ENCODE measurements around the gene GSS.

- TF ChIP-seq CTCF (IDR thresholded peaks at IDR 0.05), result no peak
- no peak for TF ChIP-seq EP300 (IDR thresholded peaks at IDR 0.05)
- no peak for TF ChIP-seq POLR2A (IDR thresholded peaks at IDR 0.05)
- TF ChIP-seq POLR2AphosphoS5 (IDR thresholded peaks at IDR 0.05), result no peak
Observed at GRCh38 chr20:35000311-35000921, 44.8 kb upstream of the GSS start.

All from stomach (tissue), 4 donors.